ENCODE data around the gene CLEC18B.
"Not testable (repeated sequence)": the region's sequence is repeated elsewhere in the genome, so short reads cannot be mapped to it uniquely, and the experiment has no call there.

DNA sequence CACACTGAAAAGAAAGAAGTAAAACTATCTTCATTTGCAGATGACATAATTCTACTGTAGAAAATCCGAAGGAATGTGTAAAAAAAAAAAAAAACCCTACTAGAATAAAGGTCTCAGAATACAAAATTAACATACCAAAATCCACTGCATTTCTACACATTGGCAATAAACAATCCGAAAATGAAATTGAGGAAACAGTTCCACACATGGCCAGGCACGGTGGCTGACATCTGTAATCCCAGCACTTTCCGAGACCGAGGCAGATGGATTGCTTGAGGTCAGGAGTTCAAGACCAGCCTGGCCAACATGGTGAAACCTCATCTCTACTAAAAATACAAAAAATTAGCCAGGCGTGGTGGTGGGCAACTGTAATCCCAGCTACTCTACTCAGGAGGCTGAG is 4.5 kb upstream of the CLEC18B start:
- TF ChIP-seq POLR2A (IDR thresholded peaks at IDR 0.05): not testable (repeated sequence)
- TF ChIP-seq, protein P1, sequence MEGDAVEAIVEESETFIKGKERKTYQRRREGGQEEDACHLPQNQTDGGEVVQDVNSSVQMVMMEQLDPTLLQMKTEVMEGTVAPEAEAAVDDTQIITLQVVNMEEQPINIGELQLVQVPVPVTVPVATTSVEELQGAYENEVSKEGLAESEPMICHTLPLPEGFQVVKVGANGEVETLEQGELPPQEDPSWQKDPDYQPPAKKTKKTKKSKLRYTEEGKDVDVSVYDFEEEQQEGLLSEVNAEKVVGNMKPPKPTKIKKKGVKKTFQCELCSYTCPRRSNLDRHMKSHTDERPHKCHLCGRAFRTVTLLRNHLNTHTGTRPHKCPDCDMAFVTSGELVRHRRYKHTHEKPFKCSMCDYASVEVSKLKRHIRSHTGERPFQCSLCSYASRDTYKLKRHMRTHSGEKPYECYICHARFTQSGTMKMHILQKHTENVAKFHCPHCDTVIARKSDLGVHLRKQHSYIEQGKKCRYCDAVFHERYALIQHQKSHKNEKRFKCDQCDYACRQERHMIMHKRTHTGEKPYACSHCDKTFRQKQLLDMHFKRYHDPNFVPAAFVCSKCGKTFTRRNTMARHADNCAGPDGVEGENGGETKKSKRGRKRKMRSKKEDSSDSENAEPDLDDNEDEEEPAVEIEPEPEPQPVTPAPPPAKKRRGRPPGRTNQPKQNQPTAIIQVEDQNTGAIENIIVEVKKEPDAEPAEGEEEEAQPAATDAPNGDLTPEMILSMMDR (IDR thresholded peaks at IDR 0.05): not testable (repeated sequence)
